AG09309 (cell line): ENCODE measurements around the gene TUBGCP6.
A peak's percentile ranks its signal among the peaks of the same experiment; 100 is the strongest.

Source experiments
- DNase-seq: peaks from one replicate; pipeline ENCODE4 v3.0.0-alpha.2; 2010; ENCODE audit warnings: low read depth
- H3K4me3 ChIP-seq: 2 replicates; pipeline ENCODE4 v1.5.1; 2011; ENCODE audit warnings: mild to moderate bottlenecking, low read depth, low read length, moderate library complexity; ENCODE audit not compliant: control insufficient read depth
- TF ChIP-seq, protein P1 (sequence below): IDR thresholded peaks from 2 replicates; pipeline ENCODE4 v1.5.1; 2011; ENCODE audit warnings: mild to moderate bottlenecking, low read depth, low read length, inconsistent platforms; ENCODE audit not compliant: insufficient read depth, control insufficient read depth; ENCODE audit errors: missing control alignments

The TUBGCP6 gene

DNA sequence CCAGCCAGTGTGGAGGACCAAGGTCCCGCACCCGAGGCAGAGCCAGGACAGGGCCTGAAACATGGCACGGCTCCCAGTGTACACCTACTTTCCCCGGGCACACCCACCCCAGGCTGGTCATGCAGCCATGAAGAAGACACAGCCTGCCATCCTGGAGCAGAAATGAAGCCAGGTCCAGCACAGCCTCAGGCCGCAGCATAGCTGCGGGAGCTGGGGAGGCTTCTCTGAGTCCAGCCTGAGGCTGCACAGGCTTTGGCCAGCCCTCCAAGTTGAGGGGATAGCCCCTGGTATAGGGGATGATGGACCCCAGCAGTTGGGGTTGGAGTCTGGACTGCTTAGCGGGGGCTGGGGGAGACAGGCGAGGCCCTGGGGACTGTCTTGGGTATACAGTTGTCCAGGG, 9.1 kb upstream of the TUBGCP6 start:
- DNase-seq: no peak
- no peak overlapping the region for H3K4me3 ChIP-seq
- TF ChIP-seq, protein P1, sequence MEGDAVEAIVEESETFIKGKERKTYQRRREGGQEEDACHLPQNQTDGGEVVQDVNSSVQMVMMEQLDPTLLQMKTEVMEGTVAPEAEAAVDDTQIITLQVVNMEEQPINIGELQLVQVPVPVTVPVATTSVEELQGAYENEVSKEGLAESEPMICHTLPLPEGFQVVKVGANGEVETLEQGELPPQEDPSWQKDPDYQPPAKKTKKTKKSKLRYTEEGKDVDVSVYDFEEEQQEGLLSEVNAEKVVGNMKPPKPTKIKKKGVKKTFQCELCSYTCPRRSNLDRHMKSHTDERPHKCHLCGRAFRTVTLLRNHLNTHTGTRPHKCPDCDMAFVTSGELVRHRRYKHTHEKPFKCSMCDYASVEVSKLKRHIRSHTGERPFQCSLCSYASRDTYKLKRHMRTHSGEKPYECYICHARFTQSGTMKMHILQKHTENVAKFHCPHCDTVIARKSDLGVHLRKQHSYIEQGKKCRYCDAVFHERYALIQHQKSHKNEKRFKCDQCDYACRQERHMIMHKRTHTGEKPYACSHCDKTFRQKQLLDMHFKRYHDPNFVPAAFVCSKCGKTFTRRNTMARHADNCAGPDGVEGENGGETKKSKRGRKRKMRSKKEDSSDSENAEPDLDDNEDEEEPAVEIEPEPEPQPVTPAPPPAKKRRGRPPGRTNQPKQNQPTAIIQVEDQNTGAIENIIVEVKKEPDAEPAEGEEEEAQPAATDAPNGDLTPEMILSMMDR: no peak

DNA sequence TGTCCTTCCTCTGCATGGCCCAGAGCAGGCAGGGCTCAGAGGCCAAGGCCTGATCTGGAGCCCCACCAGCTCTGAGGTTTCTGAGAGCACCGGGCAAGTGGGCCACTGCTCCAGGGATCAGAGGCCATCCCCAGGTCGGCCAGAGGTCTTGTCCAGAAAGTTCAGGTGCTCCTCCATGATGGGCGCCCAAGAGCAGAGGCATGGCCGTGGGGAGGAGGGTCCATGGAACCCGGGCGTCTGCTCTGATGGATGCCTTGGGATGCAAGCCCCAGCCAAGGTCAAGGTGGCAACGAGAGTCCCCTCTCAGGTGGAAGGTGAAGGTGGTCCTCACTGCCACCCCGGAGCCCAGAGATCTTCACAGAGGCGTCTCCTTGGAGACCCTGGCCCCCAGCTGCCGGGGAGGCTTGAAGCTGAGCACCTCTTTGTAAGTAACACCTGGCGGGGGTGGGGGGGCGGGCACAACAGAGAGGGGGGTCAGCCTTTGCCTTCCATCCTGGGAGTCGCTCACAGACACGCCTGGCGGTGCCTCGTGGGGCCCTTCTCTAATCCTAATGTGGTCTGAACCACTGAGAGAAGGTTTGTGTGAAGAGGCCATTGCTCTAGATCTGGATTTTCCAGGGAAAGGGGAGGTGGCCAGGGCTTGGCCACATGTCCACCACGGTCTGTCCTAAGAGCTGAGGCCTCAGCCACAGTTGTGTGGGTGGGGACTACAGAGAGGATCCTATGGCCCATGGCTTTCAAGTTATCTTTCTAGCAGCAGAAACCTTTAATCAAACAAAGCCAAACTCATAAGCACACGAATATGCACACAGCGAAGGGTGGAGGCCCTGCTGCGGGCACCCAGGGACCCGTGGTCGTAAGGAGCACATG, 8.5 kb upstream of the TUBGCP6 start:
- H3K4me3 ChIP-seq: no peak overlapping the region
- DNase-seq: no peak
- TF ChIP-seq, protein P1: no peak

DNA sequence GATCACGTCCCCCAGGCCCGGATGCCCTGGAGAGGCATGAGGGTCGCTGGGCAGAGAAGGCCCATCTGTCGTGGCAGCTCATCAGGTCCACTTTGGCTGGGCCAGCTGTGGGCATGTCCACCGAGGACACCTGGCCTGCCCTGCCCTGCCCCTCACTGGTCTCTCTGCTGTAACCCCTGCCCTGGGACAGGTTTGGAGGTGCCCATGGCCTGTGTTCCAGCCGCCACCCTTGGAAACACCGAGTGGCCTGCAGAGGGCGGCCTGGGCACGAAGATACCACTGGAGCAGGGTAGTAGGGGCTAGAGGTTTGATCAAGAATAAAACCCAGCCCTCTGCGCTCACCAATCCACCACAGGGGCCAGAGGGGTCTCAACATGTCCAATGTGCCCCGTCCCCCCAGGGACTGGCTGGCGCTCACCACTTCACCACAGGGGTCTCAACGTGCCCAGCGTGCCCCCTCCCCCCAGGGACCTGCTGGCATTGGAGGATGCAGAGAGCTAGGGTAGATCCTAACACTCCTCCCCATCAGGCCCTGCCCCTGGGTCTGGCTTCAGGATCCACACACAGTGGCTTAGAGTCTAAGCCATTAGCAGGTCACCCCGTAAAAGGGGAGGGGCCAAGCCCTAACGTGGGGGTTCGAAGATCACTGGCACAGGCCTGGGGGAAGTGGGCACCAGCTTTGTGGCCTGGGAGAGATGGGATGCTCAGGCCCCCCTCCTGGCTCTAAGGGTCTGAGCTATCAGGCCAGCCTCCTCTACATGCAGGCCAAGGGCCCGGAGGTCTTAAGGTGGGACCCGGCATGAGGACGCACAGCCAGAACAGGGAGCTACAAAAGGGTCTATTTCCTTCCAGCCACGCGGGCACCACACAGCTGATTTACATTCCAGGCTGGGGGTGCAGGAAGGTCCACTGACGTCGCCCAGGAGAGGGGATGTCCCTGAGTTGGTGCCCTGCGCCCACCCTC, 7.5 kb upstream of the TUBGCP6 start:
- DNase-seq: no peak
- TF ChIP-seq, protein P1: peak; percentile 83

DNA sequence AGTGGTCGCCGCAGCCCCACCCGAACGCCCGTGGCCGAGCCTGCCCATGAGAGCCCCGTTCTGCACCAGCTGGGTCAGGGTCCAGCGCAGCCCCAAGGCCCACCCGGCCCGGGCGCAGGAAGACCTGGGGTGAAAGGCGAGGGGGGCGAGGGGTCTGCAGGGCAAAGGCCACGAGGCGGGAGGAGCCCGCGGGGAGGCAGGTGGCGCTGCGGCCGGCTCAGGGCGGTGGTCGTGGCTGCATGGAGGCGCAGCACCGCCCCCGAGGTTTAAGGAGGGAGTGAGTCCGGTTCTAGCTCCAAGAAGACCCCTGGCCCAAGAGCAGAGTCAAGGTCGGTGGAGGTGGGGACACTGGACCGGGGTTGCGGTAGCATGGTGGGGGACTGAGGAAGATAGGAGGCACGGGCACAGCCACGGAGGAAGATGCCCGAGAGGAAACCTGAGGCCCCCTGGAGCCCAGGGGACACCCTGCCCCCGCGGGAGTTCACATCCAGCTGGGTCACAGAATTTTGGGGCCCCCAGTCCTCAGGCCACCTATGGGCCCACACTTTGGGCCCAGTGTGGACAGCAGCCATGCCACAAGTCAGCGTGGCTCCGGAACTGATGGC, 6.8 kb upstream of the TUBGCP6 start:
- peak overlapping the region; percentile 8; the same call in 1 of the 2 replicates for H3K4me3 ChIP-seq
- TF ChIP-seq, protein P1: no peak
- no peak for DNase-seq

More for the DNA sequence above, 7.5 kb upstream of the TUBGCP6 start:
- no peak overlapping the region for H3K4me3 ChIP-seq

DNA sequence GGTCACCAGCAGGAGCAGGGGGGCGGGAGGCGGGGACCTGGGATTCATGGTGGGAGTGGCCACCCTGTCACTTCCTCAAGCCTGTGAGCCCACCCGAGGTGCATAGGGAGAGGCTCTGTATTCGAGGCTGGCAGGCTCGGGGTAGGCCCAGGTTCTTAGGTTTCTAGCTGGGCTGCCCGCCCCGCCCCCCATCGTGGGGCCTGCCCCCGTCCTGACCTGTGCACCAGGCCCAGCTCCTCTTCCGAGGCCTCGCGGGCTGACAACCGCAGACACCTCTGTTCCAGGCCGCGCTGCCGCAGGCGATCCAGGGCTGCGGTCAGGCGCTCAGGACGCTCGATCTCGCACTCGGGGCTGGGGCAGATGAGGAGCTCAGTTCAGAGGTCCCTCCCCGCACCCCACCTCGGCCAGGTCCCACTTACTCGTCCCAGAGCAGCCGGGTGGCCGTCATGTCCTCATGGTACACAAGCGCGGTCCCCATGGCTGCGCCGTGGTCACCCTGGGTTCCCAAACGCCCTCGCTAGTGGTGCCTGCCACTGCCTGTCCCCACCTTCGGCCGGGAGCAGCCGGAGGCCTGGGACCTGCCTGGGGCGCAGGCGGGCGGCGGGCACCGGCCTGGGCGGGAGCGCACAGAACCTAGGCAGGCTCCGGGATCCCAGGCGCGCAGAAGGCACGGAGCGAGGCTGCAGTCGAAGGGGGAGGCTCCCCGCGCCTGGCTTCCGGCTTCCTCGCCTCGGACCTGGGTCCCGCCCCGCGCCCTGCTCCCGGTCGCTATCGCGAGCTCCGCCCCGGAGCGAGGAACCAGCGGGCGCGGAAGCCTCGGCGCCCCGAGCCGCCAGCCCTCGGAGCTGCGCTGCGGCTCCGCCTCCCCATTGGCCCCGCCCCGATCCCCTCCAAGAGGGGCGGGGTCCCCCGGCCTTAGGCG, 6.0 kb upstream of the TUBGCP6 start, which contains the start of gene HDAC10:
TSS of gene HDAC10 (minus strand) at position 711 of the 922 bp plus-strand sequence. CDS start at position 478, 233 bp downstream.
- TF ChIP-seq, protein P1: no peak
- peak within 1 kb of the TSS; percentile 75 for H3K4me3 ChIP-seq
- DNase-seq: no peak
